GM21447 (cell line): ENCODE data around the gene PAWR.
A peak's percentile ranks its signal among the peaks of the same experiment; 100 is the strongest.

ENCODE experiments used
- ATAC-seq: cut with Tn5 transposase; IDR thresholded peaks from one replicate; pipeline ENCODE4 v1.9.1; 2021; ENCODE audit not compliant: unreplicated experiment

PAWR gene, protein sequence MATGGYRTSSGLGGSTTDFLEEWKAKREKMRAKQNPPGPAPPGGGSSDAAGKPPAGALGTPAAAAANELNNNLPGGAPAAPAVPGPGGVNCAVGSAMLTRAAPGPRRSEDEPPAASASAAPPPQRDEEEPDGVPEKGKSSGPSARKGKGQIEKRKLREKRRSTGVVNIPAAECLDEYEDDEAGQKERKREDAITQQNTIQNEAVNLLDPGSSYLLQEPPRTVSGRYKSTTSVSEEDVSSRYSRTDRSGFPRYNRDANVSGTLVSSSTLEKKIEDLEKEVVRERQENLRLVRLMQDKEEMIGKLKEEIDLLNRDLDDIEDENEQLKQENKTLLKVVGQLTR

DNA sequence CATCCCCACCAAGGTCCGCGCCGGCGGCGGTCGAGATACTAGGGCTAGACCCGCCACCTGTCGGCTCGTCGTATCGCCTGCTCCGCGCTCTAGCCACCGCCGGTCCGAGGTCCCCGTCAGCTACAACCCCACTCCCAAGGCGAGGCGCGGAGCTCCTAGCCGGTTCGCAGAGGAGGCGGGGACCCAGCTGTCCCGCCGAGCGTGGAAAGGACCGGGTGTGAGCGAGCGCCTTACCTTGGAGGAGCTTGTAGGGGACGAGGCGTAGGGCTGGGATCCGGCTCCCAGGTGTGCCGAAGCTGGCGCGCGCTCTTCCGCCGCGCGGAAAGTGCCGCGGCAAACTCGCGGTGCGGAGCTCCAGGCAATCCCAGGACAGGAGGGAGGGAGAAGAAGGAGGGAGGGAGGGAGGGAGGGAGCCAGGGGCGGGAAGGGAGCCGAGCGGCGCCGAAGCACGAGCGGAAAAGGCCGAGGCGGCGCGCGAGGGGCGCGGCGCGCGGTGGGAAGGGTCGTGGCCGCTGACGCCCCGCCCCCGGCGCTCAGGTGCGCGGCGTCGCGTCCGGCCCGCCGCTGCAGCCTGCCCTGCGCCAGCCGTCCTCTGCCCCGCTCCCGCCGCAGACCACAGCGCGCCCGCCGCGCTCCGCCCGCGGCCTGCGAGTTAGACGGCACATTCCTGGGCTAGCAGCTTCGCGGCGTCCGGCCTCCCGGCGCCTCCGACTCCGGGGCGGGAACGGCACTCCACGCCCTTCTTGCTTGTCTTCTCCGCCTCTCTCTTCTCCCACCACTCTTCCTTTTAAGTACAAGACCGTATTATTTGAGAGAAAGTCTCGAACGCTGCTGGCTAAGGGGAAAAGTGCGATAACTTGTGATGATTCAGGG lies at the start of gene PAWR:
TSS of gene PAWR (minus strand) at position 327 of the 873 bp plus-strand sequence. CDS start 720 bp downstream, outside the sequence.
- ATAC-seq: peak; percentile 56

DNA sequence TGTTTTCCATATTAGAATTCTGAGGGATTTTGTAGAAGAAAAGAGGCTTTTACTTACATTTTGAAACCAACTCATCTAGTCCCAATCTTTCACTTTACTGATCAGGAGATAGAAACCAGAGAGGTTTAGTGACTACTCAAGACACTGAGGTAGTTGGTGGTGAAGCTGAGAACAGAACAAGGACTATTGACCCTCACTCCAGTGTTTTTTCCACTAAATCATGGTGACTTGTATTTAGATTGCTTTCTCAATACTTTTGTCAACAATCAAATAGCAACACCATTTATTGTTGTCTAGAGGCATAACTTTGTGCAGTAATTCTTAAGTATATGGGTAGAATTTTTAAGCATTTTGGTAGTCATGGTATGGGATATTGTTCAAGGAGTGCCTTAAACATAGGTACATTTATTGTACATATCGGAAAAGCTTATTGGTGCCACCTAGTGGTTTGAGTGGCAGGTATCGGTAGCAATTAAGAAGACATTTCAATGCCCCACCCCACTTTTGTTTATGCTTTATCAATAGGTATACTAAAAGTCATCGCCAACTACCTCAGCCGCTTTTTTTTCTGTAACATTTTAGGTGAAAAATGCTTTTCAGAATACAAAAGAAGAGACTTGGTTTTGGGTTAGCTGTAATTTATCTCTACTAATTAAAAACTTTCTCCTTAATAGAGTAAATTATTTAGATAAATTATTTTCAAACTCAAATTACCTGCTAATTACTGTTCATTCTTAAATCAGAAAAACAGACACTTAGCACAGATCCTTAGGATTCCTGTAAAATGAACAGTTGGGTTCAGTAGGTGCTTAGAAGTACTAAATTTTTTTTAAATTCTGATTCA lies 47.3 kb upstream of the PAWR start:
- ATAC-seq: peak; percentile 86

DNA sequence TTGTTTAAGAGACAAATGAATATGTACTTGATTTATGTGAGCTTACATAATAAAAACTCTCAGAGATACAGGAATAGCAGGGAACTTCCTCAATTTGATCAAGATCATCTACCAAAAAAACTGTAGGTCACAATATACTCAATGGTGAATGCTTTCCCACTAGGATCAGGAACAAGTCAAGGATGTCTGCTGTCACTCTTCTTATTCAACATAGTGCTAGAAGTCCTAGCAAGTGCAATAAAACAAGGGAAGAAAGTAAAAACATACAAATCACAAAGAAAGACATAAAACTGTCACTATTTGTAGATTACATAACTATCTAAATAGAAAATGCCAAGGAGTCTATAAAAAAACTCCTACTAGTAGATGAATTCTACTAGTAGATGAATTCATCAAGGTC lies 41.9 kb upstream of the PAWR start:
- ATAC-seq: no peak

DNA sequence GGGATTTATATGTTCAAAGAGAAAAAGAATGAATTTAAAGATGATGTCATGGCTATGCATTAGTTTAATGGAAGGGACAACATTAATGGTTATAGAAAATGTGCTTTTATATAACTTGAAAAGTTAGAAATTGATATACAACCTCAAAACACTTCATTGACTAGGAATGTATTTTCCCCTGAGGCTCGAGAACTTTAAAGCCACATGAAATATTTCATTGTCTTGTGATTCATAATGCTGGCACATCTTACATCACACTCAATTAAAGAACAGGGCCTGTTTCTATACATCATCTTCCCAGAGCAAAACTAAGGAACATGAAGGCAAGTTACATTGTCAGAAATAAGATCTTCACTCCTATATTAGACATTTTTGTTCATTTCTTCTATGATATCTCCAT lies 35.2 kb upstream of the PAWR start:
- no peak for ATAC-seq

DNA sequence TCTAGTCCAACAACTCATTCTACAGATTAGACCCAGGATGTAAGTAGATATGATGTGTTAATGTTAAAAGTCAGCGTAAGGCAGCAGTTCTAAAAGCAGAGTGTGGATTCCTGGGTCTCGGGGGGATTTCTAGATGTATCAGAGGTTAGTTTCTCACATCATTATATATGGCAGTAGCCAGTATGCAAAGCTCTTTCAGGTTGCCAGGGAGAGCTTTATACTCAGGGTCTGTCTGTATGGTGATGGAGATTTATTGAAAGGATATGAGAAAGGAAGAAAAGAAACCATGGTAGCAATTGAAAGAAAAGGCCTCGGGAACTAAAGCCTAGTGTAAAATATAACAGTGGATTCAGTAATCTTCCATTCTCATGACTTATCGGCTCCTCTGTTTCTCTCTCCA lies 26.2 kb upstream of the PAWR start:
- ATAC-seq: no peak

DNA sequence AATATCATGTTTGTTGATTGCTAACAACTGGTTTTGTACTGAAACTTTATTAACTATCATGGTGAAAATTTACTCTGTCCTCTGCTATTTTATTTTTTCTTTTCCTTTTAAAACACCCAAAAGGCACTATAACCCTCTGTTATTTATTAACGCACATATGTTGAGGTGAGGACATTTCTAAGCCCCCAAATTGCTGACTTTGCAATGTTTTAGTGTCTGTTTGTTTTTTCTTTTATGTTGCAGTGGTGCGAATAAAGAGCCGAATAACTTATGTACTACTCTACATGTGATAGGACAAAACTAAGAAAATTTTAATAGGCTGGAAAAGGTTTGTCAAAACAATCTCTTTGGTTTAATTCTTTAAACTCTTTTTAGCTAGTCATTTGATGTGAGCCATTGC lies 24.5 kb upstream of the PAWR start:
- ATAC-seq: no peak

DNA sequence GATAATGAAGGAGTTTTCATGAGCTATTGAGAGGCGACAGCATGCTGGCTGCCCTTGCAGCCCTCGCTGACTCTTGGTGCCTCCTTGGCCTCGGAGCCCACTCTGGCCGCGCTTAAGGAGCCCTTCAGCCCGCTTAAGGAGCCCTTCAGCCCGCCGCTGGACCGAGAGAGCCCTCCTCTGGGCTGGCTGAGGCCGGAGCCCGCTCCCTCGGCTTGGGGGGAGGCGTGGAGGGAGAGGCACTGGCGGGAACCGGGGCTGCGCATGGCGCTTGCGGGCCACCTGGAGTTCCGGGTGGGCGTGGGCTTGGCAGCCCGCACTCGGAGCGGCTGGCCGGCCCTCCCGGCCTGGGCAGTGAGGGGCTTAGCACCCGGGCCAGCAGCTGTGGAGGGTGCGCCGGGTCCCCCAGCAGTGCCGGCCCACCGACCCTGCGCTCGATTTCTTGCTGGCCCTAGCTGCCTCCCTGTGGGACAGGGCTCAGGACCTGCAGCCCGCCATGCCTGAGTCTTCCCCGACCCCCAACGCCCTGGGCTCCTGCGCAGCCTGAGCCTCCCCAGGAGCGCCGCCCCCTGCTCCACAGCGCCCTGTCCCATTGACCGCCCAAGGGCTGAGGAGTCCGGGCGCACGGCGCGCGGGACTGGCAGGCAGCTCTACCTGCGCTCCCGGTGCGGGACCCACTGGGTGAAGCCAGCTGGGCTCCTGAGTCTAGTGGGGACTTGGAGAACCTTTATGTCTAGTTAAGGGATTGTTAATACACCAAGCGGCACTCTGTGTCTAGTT lies 20.1 kb upstream of the PAWR start:
- ATAC-seq: no peak

DNA sequence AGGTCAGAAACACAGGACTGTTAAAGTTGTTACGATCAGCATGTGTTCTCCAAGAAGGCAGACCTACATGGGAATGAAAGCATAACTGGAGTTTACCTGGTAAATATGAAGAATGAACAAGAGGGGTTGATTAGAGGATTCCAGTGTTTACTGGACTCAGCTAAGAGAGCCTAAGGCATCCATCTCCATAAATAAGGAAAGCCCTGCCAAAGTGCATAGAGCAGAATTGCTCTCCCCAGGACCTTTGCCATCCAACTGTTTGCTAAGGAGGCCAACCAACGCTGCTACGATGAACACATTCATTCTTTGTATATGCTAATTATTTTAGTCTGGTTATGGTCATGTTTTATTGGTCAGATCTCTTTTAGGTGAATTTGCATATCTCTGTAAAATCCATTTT lies 17.1 kb upstream of the PAWR start:
- no peak for ATAC-seq

DNA sequence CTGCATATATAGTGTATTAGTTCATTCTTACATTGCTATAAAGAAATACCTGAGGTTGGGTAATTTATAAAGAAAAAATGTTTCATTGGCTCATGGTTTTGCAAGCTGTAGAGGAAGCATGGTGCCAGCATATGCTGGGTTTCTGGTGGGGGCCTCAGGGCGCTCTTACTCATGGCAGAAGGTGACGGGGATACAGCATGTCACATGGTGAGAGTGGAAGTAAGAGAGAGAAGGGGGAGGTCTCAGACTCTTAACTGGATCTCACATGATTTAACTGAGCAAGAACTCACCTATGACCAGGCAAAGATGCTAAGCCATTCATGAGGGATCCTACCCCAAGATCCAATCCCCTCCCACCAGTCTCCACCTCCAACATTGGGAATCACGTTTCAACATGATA lies 15.9 kb upstream of the PAWR start:
- ATAC-seq: no peak

DNA sequence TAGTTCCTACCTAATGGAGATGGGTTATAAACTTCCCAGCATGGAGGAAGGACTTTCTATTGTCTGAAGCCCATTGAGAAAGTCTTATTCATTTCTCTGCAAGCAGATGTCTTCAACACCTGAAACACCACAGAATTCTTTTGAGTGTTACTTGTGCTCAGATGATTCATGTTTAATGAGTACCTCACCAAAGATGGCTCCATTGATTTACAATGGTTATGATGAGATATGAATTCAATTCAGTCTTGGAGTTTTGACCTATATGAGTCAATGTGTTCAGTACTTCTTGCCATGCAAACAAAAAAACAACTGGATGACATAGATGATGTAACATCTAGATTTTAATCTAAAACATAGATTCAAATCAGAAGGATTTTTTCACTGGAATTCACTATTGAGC lies 15.4 kb upstream of the PAWR start:
- ATAC-seq: no peak

DNA sequence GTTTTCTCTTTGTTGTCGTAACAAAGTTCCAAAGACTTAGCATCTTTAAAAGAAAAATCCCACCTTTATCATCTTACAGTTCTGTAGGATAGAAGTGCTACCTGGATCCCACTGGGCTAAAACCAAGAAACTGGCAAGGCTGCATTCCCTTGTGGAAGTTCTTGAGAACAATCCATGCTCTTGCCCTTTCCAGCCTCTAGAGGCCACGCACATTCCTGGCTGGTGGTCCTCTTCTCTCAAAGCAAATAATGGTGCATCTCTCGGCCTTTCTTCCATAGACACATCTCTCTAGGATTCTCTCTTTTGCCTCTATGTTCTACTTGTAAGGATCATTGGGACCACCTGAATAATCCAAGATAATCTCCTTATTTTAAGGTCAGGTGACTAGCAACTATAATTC lies 8.2 kb upstream of the PAWR start:
- no peak for ATAC-seq

DNA sequence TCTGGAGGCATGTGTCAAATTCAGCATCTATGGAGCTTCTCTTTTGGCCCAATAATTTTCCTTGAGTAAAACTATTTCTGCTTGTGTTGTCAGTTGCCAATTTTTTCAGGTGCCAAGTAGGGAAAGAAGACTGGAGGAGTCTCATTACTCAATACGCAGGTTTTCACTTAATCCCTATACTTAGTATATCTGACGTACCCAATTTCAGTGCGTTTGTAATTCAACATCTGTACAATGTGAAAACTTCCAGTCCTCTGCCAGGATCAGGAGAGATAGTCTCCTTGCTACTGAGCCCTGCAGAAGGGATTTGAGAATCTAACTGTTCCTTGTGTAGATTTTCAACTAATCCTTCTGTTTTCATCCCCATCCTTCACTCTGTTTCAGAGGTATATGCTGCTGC lies 5.7 kb upstream of the PAWR start:
- ATAC-seq: no peak

DNA sequence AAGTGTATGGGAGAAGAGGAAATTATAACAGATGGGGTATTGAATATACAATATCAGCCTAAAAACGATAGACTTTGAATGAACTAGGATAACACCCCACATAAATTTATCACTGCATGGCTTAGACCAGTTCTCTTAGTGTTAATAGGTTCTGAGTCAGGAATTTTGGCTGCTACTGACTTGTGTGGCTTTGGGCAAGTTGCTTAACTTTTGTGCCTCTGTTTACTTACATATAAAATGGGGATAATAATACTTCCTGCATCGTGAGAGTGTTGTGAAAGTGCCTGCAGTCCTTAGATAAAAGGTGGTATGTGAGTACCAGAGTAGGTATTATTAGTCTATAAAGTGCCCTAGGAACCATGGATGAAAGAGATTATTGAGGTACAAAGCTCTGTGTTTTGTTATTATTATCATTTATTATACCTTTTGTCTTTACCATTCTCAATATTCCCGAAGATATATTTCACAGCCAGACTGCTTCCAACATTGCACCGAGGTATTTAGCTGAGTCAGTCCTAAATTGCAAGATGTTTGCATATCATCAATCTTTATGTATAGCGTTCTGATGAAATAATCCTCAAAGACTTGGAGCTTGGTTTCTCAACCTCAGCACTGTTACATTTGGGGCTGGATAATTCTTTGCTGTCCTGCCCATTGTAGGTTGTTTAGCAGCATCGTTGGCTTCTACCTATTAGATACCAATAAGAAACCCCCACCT lies 2.3 kb upstream of the PAWR start:
- no peak for ATAC-seq

DNA sequence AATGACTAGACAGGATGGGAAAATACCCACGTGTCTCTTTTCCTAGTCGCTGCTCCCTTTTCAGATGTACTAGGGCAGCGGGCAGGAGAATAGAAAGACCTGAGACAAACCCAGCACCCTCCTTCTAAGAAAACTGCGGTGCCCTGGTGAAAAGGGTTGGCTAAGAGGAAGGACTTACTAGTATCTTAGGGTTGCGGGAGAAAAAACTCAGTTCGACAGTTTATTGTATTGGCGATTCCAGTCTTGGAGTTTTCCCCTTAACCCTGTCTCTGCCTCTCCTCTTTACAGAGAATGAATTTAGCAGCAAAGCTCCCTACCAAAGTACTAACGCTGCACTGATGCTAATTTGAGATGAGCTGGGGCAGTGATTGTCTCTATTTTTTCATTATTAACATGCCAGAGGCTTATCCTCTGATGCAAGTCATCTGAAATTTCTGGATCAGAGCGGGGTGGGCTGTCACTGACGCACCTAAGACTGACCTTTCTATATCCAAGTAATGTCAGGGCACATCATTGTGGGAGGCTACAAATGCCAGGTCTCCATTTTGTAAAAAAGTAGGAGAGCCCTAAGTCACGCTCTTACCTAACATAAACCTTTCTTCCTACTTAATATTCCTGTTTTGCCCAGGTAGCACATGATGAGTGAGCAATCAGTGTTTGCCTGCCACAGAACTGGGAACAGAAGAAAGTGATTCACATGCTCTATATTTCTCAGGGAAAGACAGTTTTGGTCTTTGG lies 916 bp upstream of the PAWR start:
- ATAC-seq: no peak

DNA sequence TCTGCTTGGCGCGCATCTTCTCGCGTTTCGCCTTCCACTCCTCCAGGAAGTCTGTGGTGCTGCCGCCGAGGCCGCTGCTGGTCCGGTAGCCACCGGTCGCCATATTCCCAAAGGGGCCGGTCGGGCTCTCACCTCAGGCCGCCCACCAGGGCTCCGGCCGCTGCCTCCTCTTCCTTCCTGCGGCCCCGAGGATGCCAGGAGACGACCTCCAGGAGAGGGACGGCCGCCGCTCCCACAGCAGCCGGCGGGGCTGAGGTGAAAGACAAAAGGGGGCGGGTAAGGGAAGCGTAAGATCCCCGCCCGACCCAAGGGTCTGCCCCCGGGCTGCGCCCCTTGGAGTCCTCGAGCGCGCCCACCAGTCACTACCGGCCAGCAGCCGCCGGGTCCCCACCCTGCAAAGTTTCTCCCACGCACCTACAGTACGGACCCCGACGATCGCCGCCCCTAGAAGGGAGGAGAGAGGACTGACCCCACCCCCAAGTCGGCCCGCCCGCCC lies 574 bp downstream of the PAWR start:
- ATAC-seq: peak; percentile 26

DNA sequence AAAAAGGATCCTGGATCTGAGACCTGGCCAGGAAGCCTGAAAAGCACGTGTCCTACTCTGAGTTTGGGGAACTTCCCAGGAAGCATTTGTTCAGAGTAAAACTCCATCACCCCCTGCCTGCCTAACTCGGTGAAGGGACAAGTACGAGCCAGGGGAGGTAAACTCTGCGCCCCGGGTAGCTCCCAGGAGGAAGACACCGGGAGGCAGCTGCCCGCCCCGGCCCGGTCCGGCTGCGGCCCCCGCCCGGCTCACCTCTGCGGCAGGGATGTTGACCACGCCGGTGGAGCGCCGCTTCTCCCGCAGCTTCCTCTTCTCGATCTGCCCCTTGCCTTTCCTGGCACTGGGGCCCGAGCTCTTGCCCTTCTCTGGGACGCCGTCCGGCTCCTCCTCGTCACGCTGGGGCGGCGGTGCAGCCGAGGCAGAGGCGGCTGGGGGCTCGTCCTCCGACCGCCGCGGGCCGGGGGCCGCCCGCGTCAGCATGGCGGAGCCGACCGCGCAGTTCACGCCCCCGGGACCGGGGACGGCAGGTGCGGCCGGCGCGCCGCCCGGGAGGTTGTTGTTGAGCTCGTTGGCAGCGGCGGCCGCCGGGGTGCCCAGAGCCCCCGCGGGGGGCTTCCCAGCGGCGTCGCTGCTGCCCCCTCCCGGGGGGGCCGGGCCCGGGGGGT lies 1.2 kb downstream of the PAWR start:
- ATAC-seq: peak; percentile 18

DNA sequence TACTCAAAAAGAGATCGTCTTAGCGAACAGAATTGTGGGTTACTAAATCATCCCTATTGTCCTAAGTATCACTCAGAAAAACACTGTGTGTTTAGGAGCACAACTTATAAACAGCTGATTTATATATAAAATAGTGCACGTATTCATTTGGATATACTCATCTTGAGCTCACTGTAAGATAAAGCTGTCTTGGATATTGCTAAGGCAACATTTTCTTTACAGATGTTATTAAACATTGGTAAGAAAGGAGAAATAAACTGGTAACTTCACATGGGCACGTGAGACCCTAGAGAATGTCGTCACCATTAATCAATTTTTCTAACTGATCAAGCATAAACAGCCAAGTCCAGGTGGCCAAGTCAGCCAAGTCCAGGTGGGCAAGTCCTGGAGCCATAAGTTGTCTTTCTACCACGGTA lies 1.7 kb downstream of the PAWR start:
- no peak for ATAC-seq

DNA sequence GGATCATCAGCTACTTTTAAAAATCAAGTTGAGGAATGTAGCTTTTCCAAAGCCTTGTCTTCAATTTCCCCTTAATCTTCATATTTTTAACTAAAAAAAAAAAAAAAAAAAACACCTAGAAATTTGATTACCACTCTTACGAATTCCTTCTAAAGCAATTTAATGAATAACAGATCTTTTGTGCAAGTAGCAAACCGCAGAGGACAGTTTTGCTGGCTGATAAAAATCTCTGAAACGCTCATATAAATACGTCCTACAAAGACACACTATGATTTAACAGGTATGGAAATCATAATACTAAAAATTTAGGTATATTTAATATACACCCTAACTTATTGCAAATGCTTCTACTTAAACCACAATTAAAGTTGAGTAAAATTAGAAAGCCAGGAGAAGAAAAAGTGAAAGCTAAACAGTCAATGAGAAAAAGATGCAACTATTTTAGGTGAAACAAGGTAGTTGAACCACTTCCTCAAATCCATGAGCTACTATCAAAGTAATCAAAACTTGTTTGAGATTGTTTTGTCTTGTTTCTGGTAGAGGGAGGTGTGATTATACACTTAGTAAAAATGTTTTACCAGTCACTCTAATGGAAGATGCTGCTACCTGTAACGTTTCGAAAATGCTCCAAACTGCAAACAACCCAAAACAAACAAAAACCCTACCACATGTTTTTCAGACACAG lies 2.2 kb downstream of the PAWR start:
- ATAC-seq: no peak
